HG03565 (cell line): ENCODE results near the gene ZNF503.
"Not testable (repeated sequence)": the region's sequence is repeated elsewhere in the genome, so short reads cannot be mapped to it uniquely, and the experiment has no call there.

ENCODE experiments used
- ATAC-seq: cut with Tn5 transposase; IDR thresholded peaks from one replicate; pipeline ENCODE4 v1.9.1; 2021; ENCODE audit warnings: mild to moderate bottlenecking, moderate library complexity; ENCODE audit not compliant: unreplicated experiment

The ZNF503 gene

GRCh38 chr10:75396631-75397495, 4.7 kb downstream of the ZNF503 start:
- no peak for ATAC-seq

- no peak for ATAC-seq
Measured at GRCh38 chr10:75395932-75396630, 5.5 kb downstream of the ZNF503 start.

GRCh38 chr10:75395066-75395931, 6.3 kb downstream of the ZNF503 start:
- ATAC-seq = no peak

- ATAC-seq = no peak
Measured at GRCh38 chr10:75394221-75394620, 7.3 kb downstream of the ZNF503 start.

- ATAC-seq = no peak
Measured at GRCh38 chr10:75392744-75393143, 8.8 kb downstream of the ZNF503 start.

GRCh38 chr10:75392271-75392670, 9.3 kb downstream of the ZNF503 start:
- no peak for ATAC-seq

- no peak for ATAC-seq
Measured at GRCh38 chr10:75390178-75390577, 11.4 kb downstream of the ZNF503 start.

GRCh38 chr10:75388082-75388481, 13.5 kb downstream of the ZNF503 start:
- ATAC-seq = no peak

GRCh38 chr10:75386128-75386527, 15.4 kb downstream of the ZNF503 start:
- no peak for ATAC-seq

- ATAC-seq = no peak
Measured at GRCh38 chr10:75379817-75380216, 21.7 kb downstream of the ZNF503 start.

GRCh38 chr10:75379212-75379724, 22.3 kb downstream of the ZNF503 start:
- no peak for ATAC-seq

- no peak for ATAC-seq
Measured at GRCh38 chr10:75378379-75378778, 23.2 kb downstream of the ZNF503 start.

- no peak for ATAC-seq
Measured at GRCh38 chr10:75377869-75378268, 23.7 kb downstream of the ZNF503 start.

- ATAC-seq = peak; percentile 88
Measured at GRCh38 chr10:75375838-75376237, 25.7 kb downstream of the ZNF503 start.

GRCh38 chr10:75371010-75371409, 30.6 kb downstream of the ZNF503 start:
- ATAC-seq = no peak

- not testable (repeated sequence) for ATAC-seq
Measured at GRCh38 chr10:75369838-75370237, 31.7 kb downstream of the ZNF503 start.

- no peak for ATAC-seq
Measured at GRCh38 chr10:75367901-75368300, 33.7 kb downstream of the ZNF503 start.

- ATAC-seq = no peak
Measured at GRCh38 chr10:75367021-75367487, 34.5 kb downstream of the ZNF503 start.

GRCh38 chr10:75363431-75363830, 38.1 kb downstream of the ZNF503 start:
- no peak for ATAC-seq

GRCh38 chr10:75359876-75360275, 41.7 kb downstream of the ZNF503 start:
- ATAC-seq = not testable (repeated sequence)
